HG03108 (cell line): Measurements from ENCODE around the gene BEGAIN.

Experiments
- ATAC-seq: cut with Tn5 transposase; IDR thresholded peaks from one replicate; pipeline ENCODE4 v1.9.1; 2021; ENCODE audit warnings: moderate library complexity; ENCODE audit not compliant: unreplicated experiment

The BEGAIN gene

DNA sequence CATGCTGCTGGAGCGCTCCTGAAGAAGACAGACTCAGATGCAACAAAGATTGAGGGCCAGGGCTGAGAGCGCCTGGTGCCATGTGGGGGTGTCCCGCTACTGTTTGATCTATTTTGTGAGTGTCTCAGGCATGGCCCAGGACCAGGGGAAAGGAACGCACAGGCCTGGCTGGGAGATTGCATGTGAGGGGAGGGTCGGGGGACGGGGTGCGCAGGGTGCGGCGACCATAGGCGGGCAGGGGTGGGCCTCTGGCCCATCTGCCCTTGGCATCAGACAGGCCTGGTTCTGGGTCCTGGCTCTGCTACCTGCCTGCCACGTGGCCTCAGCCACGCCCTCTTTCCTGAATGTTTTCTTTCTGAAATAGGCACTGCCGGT lies 47.5 kb downstream of the BEGAIN start:
- no peak for ATAC-seq

DNA sequence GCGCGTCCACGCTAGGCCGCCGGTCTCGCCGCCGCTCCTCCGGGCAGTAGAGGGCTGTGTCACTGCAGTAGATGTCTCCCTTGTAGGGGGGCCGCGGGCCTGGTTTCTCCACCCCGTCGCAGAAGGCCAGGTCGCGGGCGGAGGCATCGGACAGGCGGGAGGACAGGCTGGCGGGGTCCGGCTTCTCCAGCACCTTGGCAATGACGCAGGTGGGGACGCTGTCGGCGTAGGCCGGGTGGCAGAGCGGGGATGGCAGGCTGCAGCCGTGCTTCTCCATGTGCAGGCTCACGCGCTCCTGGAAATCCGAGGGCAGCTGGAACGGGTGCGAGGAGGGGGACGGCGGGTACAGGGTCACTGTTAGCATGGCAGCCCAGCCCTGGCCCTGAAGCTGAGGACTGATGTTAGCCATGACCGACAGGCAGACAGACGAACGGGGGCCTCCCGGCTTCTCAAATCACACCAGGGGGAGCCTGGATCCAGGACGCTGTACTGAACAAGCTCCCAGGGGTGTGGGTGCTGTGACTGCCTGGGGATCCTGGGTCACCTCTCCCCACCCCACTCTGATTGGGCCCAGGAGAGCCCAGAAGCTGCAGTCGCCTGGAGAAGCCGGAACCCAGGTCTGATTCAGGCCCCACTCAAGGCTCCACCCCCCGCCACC lies 48.1 kb downstream of the BEGAIN start:
- ATAC-seq: no peak

DNA sequence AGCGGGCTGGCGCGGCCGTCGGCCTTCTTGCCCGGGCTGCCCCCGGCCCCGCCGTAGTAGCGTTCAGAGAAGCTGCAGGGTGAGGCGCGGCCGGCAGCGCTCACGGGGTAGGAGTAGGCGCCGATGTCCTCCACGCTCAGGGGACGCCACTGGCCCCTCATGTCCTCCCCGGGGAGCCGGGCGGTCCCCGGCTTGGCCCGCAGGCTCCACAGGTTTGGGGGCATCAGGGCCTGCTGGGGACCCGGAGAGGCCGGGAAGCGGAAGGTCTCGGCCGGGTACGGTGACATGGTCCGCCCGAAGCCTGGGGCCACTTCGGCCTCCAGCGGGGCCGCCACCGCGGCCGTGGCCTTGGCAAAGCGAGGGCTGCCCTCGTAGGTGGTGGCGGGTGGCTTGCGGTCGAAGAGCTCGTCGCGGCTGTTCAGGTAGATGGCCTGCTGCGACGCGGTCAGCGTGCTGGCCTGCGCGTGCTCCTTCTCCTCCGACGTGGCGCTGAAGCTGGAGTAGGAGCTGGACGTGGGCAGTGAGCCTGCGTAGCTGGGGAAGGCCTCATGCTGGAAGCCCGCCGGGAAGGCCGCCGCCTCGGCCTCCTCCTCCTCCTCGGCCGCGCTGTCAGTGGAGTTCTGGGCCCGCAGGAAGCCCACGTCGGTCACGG lies 48.7 kb downstream of the BEGAIN start:
- no peak for ATAC-seq

DNA sequence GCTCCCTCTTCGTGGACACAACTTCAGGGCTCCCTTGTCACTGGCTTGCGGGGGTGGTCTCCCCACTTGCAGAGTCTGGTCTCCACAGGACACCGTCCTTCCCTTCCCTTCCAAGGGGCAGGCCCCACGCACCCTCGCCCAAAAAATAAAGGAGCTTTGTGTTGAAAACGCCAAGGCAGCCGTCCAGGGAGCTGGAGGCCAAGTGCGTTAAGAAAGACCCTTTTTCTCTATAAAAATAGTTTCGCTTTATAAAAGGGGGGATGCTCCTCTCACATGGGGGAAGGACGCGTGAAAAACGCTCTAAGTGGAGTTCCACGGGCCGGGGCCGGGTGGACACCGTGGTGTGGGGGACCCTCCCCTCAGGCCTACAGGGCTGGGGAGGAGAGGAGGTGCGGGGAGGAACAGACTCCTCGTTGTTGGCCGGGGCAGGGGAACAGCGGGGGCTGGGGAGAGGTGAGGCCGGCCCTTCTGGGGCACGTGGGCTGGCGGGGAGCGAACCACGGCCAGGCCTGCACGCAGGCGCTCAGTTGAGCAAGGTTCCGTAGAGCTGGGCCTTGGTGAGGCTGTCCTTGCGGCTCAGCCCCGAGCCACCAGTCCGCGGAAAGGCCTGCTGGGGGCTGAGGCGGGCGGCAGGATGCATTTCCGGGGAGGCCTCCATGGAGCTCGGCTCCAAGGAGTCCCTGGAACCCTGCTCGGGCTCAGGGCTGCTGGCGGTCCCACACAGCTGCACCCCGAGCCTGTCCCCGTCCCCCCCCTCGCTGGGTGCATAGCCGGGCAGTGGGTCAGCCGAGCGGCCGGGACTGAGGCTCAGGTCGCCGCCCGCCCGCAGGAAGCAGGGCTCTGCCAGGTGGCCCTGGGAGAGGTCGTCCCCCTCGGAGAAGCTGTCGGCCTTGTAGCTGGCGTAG lies 49.5 kb downstream of the BEGAIN start:
- no peak for ATAC-seq

DNA sequence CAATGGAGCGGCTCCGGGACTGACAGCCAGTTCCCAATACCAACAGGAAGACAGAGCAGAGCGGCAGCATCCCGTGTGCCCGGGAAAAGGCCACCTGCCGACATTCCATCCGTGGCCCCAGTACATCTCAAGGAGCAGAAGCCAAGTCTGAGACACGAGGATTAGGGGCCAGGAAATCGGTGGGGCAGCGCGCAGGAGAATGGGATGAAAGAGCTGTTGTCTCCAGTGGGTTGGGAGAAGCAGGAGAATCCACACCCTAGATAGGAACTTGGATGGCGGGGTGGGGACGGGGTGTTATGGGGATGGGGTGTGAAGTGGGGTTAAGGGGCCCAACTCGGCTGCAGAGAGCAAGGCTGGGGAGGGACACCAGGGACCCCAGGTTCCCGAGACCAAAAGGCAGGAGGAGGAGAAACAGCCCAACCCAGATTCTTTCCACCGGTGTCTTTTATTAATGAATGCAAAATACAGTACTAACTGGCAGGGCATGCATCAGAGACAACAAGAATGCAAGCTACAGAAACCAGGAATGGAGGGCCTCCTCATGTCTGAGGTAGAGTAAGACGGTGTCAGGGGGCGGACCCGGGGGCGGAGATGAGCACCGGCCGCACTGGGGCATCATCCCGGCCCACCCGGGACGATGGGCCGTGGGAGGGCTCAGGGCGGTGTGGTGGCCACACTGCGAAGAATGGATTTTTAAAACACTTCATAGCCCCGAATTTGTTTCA lies 50.3 kb downstream of the BEGAIN start:
- no peak for ATAC-seq

DNA sequence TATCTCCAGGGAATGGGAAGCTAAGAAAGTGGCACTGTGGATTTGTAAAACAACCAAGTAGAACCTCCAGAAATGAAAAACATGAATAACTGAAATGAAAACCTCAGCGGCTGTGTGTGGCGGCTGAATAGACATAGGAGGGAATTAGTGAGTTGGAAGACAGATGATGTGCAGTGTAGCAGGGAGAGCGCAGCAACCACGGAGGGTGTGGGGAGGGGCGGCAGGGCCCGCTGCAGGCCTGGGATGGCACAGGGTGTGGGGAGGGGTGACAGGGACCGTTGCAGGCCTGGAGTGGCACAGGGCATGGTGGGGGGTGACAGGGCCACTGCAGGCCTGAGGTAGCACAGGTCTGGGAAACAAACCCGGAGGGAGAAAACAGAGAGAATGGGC lies 51.1 kb downstream of the BEGAIN start:
- ATAC-seq: no peak

DNA sequence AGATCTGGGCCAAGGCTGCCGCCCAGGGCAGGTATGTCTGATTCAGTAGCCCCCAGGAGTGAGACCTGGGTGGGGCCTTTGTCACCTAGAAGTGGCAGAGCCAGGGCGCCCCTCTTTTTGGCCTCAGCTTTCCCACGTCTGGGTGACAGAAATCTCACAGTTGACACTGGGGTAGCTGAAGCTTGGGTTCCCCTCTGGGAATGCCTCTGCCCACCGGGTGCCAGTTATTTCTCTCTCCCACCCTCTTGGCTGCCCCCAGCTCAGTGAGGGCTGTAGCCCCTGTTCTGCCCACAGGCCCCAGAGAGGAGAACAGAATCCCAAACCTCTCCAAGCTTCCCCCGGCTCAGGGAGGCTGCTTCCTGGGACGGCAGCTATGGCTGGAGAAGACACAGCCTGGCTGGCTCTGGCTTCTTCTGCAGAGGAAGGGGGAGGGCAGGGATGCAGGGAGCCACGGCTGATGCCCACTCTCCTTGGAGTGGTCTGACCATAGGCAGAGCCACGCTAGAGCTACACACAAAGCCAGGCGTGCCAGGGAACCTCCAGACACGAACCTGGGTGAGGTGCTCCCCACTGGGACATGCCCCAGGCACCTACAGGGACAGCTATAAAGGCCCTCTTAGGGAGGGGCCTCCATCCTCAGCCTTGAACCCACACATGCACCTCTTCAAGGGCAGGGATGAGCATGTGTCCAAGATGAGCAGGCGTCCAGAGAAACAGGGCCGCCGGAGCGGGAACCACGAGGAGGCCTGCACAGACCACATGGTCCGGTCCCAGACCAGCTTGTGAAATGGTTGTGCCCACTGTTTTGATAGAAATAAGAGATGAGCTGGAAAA lies 51.7 kb downstream of the BEGAIN start:
- no peak for ATAC-seq

DNA sequence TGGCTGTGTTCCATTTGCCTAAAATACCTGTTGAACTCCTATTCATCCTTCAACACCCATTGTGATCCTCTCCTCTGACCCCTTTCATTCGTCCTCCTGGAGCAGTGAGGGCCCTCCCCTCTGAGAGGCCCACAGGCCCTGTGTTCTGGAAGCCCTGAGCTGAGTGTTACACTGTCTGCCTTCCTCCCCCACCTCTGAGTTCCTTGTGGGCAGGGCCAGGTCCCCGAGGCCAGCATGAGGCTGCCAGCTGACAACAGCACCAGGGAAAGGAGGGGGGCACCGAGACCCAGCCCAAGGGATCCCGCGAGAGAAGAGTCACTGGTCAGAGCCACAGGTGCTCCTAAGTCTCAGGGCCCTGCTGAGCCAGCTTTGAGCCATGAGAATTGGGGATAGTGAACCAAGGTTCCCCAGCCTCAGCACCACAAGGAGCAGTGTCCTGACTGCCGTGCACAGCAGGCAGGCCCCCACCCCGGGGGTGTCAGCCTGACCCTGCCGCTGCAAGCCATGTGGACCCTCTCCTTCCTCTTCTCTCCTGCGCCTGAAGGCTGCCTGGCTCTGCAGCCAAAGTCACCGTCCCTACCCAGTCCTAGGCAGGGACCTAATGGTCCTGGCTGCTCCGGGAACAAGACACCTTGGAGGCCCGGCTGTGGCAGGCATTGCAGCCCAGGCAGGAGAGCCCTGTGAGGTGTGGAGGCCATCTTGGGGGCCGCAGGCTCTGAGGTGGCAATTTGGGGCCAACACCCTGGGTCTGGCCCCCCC lies 52.5 kb downstream of the BEGAIN start:
- ATAC-seq: no peak

DNA sequence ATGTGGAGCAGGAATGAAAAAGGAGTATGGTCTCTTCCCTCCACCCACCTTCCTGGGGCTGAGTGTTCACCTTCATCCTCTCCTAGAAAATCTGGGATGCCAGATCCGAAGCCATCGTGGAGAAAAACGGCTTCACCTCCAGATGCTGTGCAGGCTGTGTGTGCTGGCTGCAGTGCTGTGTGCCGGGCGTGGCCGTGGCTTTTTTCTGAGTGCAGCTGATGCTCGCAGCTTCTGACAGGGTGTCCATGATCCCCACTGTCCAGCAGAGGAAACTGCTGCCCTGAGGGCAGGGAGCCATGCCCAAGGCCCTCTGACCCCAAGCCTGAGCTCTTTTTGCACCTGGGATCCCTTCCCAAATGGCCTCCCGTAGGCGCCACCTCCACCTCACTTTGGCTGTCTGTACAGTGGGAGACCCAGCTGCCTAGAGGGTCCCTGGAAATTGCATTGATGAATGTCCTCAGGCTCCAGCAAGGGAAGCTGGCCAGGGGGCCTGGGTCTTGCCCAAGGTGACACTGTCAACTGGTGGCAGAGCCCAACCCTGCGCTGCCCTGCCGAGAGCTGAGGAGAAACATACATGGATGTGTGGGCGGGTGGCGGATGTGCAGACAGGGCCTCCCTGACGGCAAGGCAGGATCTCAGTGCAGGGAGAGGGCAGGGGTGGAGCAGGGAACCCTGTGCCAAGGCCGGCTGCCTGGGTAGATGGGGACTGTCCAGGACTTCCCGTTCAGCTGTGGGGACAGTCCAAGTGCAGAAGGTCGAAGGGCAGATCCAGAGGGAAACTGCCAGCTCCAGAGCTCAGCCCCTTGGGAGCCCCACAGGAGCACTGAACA lies 53.3 kb downstream of the BEGAIN start:
- no peak for ATAC-seq

DNA sequence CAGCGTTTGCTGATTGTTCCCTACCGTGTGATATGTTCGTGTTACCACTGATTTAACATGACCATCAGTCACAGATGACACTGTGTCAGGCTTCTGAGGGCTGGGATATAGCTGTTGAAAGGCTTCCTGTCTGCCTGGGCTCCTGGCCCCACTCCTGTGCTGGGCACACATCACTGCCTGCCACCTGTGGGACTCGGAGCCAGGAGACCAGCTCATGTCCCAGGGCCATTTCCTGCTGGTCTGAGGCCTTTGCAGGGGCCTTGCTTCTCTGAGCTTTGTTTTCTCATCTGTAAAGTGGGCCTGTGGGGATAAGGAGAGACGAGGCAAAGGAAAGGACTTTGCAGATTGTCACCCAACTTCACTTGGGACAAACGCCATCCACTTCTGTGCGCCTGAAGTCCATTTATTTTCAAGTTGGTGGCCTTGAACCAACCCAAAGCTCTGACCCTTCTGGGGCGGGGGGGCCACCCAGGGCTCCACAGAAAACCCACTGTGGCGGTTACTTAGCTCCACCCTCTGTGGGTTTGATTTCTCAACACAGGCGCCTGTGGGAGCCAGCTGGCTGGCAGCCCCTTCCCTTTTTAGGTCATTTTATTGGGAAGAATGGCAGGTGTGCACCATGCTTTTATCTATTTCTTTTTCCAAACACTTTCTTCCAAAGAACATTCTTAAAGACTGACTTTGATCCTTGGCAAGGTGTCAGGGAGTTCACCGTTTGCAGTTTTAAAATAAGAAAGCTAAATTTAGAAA lies 54.1 kb downstream of the BEGAIN start:
- no peak for ATAC-seq

DNA sequence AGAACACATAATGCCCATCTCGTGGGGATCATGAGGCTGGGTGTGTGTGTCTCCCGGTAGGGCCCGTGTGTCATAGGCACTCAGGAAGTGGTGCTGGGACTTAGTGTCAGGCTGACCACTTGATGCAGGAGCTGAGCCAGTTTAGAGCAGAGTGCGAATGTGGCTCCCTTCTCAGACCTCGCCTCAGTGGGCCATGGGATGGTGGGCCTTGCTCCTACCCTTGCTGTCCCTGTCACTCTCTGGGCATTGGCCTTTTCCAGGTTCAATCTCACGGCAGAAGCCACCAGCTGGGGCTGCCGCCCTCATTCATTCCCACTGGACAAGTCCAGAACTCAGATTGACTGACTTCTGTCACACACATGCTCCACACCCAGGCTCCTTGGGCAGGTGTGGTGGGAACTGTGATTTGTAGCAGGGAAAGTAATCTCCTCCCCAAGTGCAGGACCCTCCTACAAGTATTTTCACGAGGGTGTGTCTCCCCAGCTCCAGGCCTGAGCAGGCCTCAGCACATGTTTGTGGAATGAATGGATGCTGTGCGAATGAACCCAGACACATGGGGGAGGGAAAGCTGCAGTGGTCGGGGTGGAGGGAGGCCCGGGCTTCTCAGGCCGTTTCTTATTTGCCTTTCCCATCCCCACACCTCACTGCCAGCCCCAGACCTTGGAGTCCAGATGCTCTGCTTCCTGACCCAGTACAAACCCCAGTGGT lies 54.9 kb downstream of the BEGAIN start:
- no peak for ATAC-seq

DNA sequence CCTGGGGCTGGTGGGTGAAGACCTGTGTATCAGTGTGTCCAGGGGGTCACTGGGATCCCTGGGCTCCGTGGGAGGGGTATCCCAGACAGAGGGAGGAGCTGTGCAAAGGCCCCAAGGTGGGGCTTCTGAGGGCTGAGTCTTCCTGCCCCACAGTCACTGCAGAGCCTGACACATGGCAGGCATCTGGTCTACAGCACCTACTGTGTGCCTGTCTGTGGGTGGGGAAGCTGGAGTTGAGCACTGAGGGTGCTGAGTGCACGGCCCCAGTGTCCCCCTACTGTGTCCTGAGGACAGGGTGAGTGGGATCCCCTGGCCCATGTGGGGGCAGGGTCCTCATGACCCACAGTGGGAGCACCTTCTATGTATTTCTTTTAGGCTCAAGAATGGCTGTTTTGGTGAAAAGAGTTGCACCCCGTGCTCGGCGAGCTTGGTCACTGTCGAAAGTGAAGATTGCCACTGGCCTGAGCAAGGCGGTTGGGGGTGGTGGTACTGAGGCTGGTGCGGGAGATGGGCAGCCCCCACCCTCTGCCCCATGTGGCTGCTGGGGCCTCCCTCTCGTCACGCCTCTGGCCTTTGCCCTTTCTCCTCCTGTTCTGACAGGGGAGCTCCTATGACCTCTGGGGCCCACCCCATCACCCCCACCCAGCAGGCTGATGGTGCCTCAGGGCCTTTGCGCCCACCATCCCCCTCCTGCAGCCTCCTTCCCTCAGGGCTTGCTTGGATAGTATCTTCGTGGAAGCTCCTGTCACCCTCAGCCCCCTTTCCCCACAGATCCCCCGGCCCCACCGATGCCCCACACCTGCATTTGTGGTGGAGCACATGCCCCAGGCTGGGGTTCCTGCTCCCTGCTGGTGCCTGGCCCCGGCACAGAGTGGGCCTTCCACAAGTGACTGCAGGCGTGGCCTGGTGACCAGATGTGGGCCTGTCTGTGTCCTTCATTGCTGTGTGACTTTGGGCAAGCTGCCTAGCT lies 55.8 kb downstream of the BEGAIN start:
- no peak for ATAC-seq

DNA sequence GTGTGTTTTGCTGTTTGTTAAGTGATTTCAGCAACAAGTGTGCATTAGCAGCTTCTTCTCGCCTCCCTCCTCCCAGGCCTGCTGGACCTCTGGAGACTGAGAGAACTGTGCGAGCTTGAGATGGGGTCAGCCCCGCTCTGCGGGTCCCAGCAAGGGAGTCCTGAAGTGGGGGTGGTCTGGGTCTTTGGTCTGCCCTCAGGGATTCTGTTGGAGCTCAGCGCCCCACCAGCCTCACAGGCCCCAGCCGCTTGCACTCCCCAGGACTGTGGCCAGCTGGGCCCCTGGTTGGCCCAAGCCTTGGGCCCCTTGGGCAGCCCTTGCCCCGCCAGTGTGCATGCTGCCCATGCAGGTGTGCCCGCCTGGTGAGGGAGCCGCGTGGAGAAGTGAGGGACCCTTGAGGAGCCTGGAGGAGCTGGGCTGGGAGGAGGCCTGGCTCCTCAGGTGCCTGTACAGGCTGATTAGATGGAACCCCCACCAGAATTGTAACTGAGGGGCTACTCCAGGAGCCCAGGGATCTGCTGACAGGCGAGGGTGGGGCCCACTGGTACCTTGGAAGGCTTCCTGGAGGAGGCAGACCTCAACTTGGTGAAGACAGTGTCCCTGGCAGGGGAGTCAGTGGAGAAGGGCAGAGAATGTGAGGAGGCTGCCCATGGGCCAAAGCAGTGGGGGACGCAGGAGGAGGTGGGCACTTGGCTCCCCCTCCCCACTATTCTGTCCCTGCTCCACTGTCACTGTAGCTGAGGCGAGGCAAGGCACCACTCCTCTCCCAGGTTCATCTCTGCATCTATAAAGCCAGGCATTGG lies 56.7 kb downstream of the BEGAIN start:
- no peak for ATAC-seq

DNA sequence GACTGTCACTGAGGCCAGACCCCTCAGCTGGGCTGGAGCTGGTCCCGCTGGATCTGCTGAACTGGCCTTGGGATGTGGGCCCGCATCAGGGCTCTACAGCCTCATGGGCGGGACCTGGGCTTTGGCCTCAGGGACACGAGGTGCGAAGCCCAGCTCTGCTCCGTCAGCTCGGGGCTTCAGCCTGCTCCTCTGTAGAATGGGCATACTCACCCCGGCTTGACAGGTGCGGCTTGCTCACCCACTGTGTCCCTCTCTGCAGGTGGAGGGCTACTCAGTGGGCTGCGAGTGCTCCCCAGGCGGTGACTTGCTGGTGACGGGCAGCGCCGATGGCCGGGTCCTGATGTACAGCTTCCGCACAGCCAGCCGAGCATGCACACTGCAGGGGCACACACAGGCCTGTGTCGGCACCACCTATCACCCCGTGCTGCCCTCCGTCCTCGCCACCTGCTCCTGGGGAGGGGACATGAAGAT lies 57.6 kb downstream of the BEGAIN start:
- no peak for ATAC-seq

DNA sequence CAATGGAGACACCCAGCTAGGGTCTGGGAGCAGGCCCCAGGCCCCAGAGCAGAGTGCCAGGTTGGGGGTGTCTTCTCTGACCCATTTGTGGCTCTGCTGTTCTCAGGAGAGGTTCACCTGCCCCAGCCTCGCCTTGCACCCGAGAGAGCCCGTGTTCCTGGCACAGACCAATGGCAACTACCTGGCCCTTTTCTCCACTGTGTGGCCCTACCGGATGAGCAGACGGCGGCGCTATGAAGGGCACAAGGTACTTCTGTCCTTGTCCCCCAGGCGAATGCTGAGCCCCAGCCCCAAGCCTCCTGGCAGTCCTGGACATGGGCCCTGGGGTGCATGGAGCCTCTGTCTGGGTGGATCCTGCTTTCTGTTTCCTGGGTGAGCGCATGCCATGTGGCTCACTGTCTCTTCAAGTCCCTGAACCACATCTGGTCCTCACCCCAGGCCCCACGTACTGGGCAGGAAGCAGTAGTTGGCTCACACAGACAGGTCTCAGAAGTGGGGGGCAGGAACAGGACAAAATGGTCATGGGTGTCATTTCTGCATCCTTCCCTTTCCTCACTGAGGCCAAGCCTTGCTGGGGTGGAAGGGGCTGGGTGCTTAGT lies 58.2 kb downstream of the BEGAIN start:
- ATAC-seq: no peak
